Upper lobe of right lung (tissue), 1 donor: ENCODE results near the gene MARK2. TPM values are rescaled to one million over a fixed set of nuclear protein-coding genes. Genes with fewer than 3 reads are reported as not detected.

Experiments
- ATAC-seq: fragments of 200-7000 bp; cut with Tn5 transposase; one replicate; pipeline ENCODE4 v1.9.1; 2020; ENCODE audit warnings: mild to moderate bottlenecking, moderate library complexity
- DNase-seq: peaks from one replicate; pipeline ENCODE4 v3.0.0-alpha.2; 2020
- H3K27ac ChIP-seq: fragments of 200-600 bp; one replicate; pipeline ENCODE4 v1.8.0; 2022
- H3K27me3 ChIP-seq: fragments of 200-600 bp; one replicate; pipeline ENCODE4 v1.8.0; 2022; ENCODE audit warnings: mild to moderate bottlenecking
- H3K36me3 ChIP-seq: fragments of 200-600 bp; one replicate; pipeline ENCODE4 v1.8.0; 2022
- H3K4me1 ChIP-seq: fragments of 200-600 bp; one replicate; pipeline ENCODE4 v1.8.0; 2022
- H3K4me3 ChIP-seq: fragments of 200-600 bp; one replicate; pipeline ENCODE4 v1.8.0; 2022; ENCODE audit warnings: mild to moderate bottlenecking
- H3K9me3 ChIP-seq: fragments of 200-600 bp; one replicate; pipeline ENCODE4 v1.8.0; 2022
- CTCF ChIP-seq: fragments of 200-600 bp; IDR thresholded peaks from one replicate; pipeline ENCODE4 v1.8.0; 2022; ENCODE audit warnings: antibody characterized with exemption
- intact Hi-C: fragments of 100-400 bp; cut with DNase I; formaldehyde crosslinking; loops from one replicate; pipeline ENCODE4 v1.11.0; 2022
- total RNA-seq: library from RNA; stranded (reverse); fragmentation: NEBNext Ultra II Directional; extraction: Animal tissue kit (Norgen Biotek cat#: 25700); gene quantifications from one replicate; pipeline ENCODE4 v1.2.1, GENCODE V29; 2021
- donor health status: DM: no; HTN: yes; CAD: no; lungs with severe emphysema.

MARK2 gene
- total RNA-seq, 1 donor from 2014 or later: 40.7 TPM

- intact Hi-C loops: loop anchor here (5.0 kb wide), 1 partner anchor 108 kb away; the partner anchor contains the start of gene MARK2
- no peaks in the 10 kb centered on the region for H3K27me3 ChIP-seq
Observed at GRCh38 chr11:63945477-63946163, 106.7 kb downstream of the MARK2 start.

GRCh38 chr11:63951779-63952536, 113.0 kb downstream of the MARK2 start:
- Histone ChIP-seq H3K4me3 (no peak overlapping the region), H3K27me3 (no peaks in the 10 kb centered on the region), H3K36me3 (peaks cover 35% of the 10 kb centered on the region), H3K9me3 (no peaks in the 10 kb centered on the region), H3K4me1 (no peaks in the 10 kb centered on the region), H3K27ac (no peak overlapping the region)
- ATAC-seq (peak; percentile 39), DNase-seq (no peak)
- TF ChIP-seq CTCF: no peak
- intact Hi-C loops: no loop called here

More at GRCh38 chr11:63945477-63946163, 106.7 kb downstream of the MARK2 start:
- DNase-seq (peak; percentile 71), ATAC-seq (peak; percentile 96)
- H3K27ac ChIP-seq: peak overlapping the region; percentile 11
- TF ChIP-seq CTCF: peak; percentile 80
- no peaks in the 10 kb centered on the region for H3K4me1 ChIP-seq
- H3K4me3 ChIP-seq: no peak overlapping the region
- H3K9me3 ChIP-seq: no peaks in the 10 kb centered on the region
- H3K36me3 ChIP-seq: peaks cover 14% of the 10 kb centered on the region

GRCh38 chr11:63952570-63952969, 113.7 kb downstream of the MARK2 start:
- ATAC-seq: no peak
- Histone ChIP-seq H3K9me3 (no peaks in the 10 kb centered on the region), H3K27me3 (no peaks in the 10 kb centered on the region), H3K4me1 (no peaks in the 10 kb centered on the region), H3K36me3 (peaks cover 30% of the 10 kb centered on the region), H3K4me3 (no peak overlapping the region), H3K27ac (no peak overlapping the region)
- intact Hi-C loops: no loop called here
- no peak for TF ChIP-seq CTCF
- no peak for DNase-seq

GRCh38 chr11:63958008-63958407, 119.1 kb downstream of the MARK2 start:
- H3K9me3 ChIP-seq: no peaks in the 10 kb centered on the region
- no peak for ATAC-seq
- no peaks in the 10 kb centered on the region for H3K27me3 ChIP-seq
- peaks cover 27% of the 10 kb centered on the region for H3K36me3 ChIP-seq
- TF ChIP-seq CTCF: no peak
- no peak for DNase-seq
- intact Hi-C loops: no loop called here
- no peaks in the 10 kb centered on the region for H3K4me1 ChIP-seq
- H3K27ac ChIP-seq: no peak overlapping the region
- H3K4me3 ChIP-seq: no peak overlapping the region

Other genes starting within 250 kb of the MARK2 start
- gene PLAAT3, start 224.7 kb upstream of the MARK2 start, total RNA-seq: 70.3 TPM
- 78.6 TPM for gene ATL3, start 167.7 kb upstream of the MARK2 start, total RNA-seq
- 116 TPM for gene RTN3, start 157.6 kb upstream of the MARK2 start, total RNA-seq
- gene ZFTA, start 70.3 kb upstream of the MARK2 start, total RNA-seq: 9.5 TPM
- 20.3 TPM for gene SPINDOC, start 25.7 kb upstream of the MARK2 start, total RNA-seq
- gene RCOR2, start 78.1 kb downstream of the MARK2 start, total RNA-seq: 0.69 TPM
- gene NAA40, start 99.9 kb downstream of the MARK2 start, total RNA-seq: 15.7 TPM
- 199 TPM for gene COX8A, start 135.5 kb downstream of the MARK2 start, total RNA-seq
- gene OTUB1, start 147.3 kb downstream of the MARK2 start, total RNA-seq: 60.6 TPM
- not detected for gene FLRT1, start 196.8 kb downstream of the MARK2 start, total RNA-seq